ENCODE measurements around the gene PC.

DNA sequence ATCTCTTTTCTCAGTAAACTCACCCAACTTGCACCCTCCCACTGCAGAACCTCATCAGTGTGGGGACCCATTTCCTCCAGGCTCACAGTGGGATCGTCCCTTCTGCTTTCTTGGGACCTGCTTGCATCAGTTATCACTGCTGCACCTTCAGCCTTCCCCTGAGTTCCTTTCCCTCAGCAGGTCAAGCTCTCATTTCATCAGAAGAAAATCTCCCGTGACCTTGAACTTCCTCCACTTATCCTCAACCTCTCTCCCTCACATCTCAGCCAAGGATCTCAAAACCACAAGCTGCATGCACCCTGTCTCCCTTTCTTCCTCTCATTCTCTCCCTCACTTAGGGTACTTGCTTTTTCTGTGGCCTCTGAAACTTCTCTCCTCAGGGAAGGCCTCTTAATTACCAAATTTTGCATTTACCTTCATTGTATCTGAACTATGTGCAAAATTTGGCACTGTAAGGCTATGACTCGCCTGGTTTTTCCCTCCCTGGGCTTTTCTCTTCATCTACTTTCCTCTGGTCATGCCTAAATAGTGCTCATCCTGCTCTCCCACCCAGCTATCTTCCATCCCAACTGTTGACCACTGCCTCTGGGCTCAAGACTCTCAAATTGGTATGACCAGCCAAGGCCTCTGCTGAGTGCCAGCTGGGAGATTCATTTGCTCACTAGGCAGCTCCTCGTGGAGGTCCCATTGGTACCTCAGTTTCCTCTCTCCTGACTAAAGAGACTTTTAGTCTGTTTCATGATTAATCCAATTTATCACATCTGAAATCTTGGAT lies 117.7 kb downstream of the PC start:
- TF ChIP-seq, protein P1, sequence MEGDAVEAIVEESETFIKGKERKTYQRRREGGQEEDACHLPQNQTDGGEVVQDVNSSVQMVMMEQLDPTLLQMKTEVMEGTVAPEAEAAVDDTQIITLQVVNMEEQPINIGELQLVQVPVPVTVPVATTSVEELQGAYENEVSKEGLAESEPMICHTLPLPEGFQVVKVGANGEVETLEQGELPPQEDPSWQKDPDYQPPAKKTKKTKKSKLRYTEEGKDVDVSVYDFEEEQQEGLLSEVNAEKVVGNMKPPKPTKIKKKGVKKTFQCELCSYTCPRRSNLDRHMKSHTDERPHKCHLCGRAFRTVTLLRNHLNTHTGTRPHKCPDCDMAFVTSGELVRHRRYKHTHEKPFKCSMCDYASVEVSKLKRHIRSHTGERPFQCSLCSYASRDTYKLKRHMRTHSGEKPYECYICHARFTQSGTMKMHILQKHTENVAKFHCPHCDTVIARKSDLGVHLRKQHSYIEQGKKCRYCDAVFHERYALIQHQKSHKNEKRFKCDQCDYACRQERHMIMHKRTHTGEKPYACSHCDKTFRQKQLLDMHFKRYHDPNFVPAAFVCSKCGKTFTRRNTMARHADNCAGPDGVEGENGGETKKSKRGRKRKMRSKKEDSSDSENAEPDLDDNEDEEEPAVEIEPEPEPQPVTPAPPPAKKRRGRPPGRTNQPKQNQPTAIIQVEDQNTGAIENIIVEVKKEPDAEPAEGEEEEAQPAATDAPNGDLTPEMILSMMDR (IDR thresholded peaks at IDR 0.05): no peak
- TF ChIP-seq POLR2A (IDR thresholded peaks at IDR 0.05): no peak
